Type B pancreatic cell (in vitro differentiated cells): ENCODE results near the gene NPEPL1. TPM values are rescaled to one million over a fixed set of nuclear protein-coding genes. Genes with fewer than 3 reads are reported as not detected.

Experiments used
- DNase-seq: peaks from one replicate; pipeline ENCODE4 v3.0.0; 2021; ENCODE audit warnings: mixed read lengths; ENCODE audit not compliant: unreplicated experiment; ENCODE audit errors: extremely low spot score
- H3K27ac Mint-ChIP-seq: 2 replicates; pipeline ENCODE4 v1.8.0; 2021; ENCODE audit warnings: mild to moderate bottlenecking, mixed read lengths
- H3K27me3 Mint-ChIP-seq: 2 replicates; pipeline ENCODE4 v1.8.0; 2021; ENCODE audit warnings: mixed read lengths
- H3K36me3 Mint-ChIP-seq: 2 replicates; pipeline ENCODE4 v1.8.0; 2021; ENCODE audit warnings: mixed read lengths
- H3K4me1 Mint-ChIP-seq: one replicate; pipeline ENCODE4 v1.8.0; 2021; ENCODE audit warnings: mixed read lengths; ENCODE audit not compliant: unreplicated experiment
- H3K4me3 Mint-ChIP-seq: 2 replicates; pipeline ENCODE4 v1.8.0; 2021; ENCODE audit warnings: mild to moderate bottlenecking, mixed read lengths
- H3K9me3 Mint-ChIP-seq: 2 replicates; pipeline ENCODE4 v1.8.0; 2021; ENCODE audit warnings: mixed read lengths
- CTCF ChIP-seq: fragments of 200-600 bp; sonication (generic); conservative IDR thresholded peaks from 2 replicates; pipeline ENCODE4 v1.5.0; 2021; ENCODE audit warnings: antibody characterized with exemption, mild to moderate bottlenecking
- total RNA-seq: library from RNA; stranded (reverse); gene quantifications from 2 replicates; pipeline ENCODE4 v1.2.1, GENCODE V29; 2021; ENCODE audit warnings: low replicate concordance

NPEPL1 gene
- total RNA-seq, 1 donor from 2014 or later, result 25.0 TPM

DNA sequence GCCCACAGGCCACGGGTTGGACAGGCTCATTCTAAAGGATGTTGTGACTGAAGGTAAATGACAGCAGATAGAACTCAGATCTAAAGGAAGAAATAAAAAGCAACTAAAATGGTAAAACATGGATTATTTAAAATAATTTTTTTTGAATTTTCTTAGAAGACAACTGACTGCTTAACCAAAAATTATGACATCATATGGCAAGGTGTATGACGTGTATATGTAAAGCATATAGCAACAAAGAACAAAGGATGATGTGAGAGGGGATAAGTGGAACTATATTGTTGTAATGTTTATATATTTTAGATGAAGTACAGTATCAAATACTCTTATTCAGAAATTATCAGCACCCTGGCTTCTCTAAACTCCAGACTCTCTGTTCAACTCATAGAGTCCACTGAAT lies 38.6 kb downstream of the NPEPL1 start:
- H3K4me1 Mint-ChIP-seq, result no peaks in the 10 kb centered on the region
- no peaks in the 10 kb centered on the region for H3K27me3 Mint-ChIP-seq
- DNase-seq, result no peak
- H3K36me3 Mint-ChIP-seq, result no peaks in the 10 kb centered on the region
- no peak for TF ChIP-seq CTCF
- no peaks in the 10 kb centered on the region for H3K9me3 Mint-ChIP-seq
- H3K27ac Mint-ChIP-seq, result no peak overlapping the region
- H3K4me3 Mint-ChIP-seq, result no peak overlapping the region

DNA sequence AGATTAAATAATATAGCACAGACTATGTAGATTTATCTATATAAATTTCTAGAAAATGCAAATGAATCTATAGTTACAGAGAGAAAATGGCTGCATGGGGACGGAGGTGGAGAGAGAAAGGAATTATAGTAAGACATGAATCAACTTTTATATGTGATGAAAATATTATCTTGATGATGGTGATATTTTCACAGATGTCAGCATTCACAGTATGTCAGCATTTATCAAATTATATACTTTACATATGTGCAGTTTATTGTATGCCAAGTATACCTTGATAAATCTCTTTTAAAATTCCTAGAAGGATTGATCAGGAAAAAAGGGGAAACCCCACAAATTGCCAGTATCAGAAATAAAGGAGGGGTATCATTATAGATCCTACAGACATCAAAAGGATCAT lies 44.6 kb downstream of the NPEPL1 start:
- DNase-seq, result no peak
- Mint-ChIP-seq H3K4me3 (no peak overlapping the region), H3K4me1 (no peaks in the 10 kb centered on the region), H3K9me3 (no peaks in the 10 kb centered on the region), H3K27me3 (peaks cover 14% of the 10 kb centered on the region), H3K27ac (no peak overlapping the region), H3K36me3 (no peaks in the 10 kb centered on the region)
- TF ChIP-seq CTCF, result no peak

DNA sequence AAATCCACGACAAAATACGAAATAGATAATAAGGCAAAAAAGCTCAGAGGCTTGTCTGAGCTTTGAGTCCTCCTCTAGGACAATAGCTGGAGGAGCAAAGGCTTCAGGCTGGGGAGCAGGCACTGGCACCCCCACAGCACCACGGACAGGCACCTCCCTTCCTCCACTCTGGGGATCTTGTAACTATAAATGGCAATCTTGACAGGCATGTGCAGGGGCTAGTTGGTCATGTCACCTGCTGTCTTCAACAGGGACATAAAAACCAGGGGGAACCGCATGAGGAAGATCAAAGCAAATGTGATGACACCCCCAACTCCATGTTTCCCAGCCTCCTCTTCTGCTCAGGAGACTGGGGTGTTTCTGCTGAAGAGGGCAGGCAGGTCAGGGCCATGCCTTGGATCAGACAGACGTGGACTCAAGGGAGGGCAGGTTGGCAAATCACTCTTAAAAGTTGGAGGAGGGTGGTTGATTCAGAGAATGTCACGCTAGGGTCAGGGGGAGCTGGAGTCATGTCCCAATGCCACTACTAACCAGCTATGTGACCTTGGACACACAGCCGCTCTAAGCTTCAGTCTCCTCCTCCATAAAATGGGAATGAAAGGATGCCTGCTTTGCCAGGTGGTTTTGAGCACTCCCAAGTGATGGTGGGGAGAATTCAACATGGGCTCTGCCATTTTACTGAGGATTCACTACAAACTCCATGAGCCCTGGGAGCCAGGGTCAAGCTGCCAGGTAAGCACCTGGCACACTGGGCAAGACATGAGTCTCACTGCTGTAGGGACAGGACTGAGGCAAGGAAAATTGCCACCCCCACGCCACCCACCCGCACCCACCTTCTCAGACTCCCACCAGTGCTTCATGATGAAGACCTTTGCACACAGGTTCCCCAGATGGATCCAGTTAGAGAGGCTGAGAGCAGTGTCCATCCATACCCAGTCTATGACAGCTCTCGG lies 48.0 kb downstream of the NPEPL1 start:
- Mint-ChIP-seq H3K9me3 (no peaks in the 10 kb centered on the region), H3K27me3 (peaks cover 17% of the 10 kb centered on the region), H3K36me3 (no peaks in the 10 kb centered on the region), H3K4me1 (peaks cover 8% of the 10 kb centered on the region), H3K4me3 (no peak overlapping the region), H3K27ac (no peak overlapping the region)
- DNase-seq, result peak; percentile 43
- no peak for TF ChIP-seq CTCF

GRCh38 chr20:58741384-58741783 lies 48.8 kb downstream of the NPEPL1 start:
- Mint-ChIP-seq H3K4me3 (no peak overlapping the region), H3K36me3 (no peaks in the 10 kb centered on the region), H3K27ac (no peak overlapping the region), H3K4me1 (peaks cover 8% of the 10 kb centered on the region), H3K9me3 (no peaks in the 10 kb centered on the region), H3K27me3 (peaks cover 25% of the 10 kb centered on the region)
- no peak for DNase-seq
- TF ChIP-seq CTCF, result no peak

- Mint-ChIP-seq H3K27me3 (peaks cover 32% of the 10 kb centered on the region), H3K4me1 (peaks cover 8% of the 10 kb centered on the region), H3K27ac (no peak overlapping the region), H3K4me3 (no peak overlapping the region), H3K36me3 (no peaks in the 10 kb centered on the region), H3K9me3 (no peaks in the 10 kb centered on the region)
- peak; percentile 59 for DNase-seq
- no peak for TF ChIP-seq CTCF
Measured at GRCh38 chr20:58742668-58743566, 50.3 kb downstream of the NPEPL1 start.
